NCI-H524 (cell line): ENCODE measurements around the gene EPB41.

Source experiments
- DNase-seq, 2 experiments: peaks; one replicate each; lab custom pipeline; 2025; lab: John Stamatoyannopoulos, UW

The EPB41 gene

DNA sequence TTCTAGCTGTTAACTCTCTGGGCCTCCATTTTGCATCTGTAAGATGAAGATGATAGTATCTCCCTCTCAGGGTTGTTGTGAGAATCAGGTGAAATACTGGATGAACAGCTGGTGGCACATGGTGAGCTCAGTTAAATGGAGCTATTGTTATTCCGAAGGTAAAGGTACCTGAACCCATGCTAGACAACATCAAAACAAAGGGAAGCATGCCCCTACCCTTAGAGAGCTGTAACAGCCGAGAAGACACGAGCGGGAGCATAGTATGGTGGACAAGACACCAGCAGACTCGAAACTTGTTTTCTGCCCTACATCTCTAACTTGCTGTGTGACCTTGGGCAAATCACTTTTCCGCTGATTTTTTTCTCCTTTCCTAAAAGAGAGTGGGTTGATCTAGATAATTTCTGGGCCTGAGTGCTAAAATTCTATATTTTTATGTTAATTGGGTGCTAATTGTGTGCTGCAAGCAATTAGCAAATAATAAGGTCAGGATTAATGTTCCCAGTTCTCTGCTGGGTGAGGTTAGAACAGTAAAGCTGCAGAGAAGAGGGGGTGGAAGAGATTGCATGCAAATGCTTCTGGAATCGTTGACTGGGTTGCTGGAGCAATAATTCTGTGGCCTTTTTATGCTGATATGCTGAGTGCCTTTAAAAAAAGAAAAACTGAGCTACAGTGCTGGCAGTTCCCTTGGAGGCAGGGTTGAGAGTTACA, 198.5 kb downstream of the EPB41 start:
- no peak for DNase-seq

GRCh38 chr1:29113413-29114117, 199.2 kb downstream of the EPB41 start:
- no peak for DNase-seq

DNA sequence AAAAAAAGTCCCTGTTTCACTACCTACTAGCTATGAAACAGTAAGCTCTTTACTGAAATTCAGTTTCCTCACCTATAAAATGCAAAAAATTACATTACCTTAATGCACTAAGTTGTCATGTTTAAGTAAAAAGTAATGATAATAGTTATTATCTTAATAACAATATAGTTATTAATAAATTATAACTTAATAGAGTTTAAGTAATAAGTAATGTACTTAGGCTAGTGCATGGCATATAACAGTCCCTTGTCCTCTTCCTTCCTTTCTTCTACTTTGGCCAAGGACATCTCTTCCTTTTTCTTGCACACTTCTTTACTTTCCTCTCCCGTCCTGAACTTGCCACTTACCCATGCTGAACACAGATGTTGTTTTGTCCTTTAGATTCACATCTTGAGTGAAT, 200.3 kb downstream of the EPB41 start:
- no peak for DNase-seq

- DNase-seq: no peak
These were observed 203.0 kb downstream of the EPB41 start for GRCh38 chr1:29117381-29117780.

GRCh38 chr1:29119121-29119929, 205.0 kb downstream of the EPB41 start:
- DNase-seq: no peak

- DNase-seq: no peak
These were observed 206.0 kb downstream of the EPB41 start for GRCh38 chr1:29120367-29120766.

DNA sequence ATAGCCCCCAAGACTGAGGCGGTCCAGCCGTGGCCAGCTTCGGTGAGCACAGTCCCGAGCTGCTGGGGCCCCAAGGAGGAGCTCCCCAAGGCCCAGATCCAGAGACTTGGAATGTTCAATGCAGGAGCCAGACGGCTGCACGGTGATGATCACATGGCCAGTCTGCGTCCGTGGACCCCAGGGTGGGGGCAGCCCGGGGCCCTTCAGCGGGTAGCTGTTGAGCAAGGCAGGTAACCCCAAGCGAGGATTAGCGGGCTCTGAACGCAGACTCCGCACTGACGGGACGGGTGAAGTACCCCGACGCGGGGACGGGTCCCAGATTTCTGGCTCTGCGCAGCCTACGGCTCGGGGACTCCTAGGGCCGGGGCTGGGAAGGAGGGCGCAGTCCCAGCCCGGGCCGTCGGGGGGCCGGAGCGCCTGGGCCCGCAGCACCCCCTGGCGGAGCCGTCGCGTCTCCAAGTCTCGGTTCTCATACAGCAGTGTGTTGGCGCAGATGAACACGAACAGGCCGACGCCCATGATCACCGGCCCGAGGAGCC, 206.6 kb downstream of the EPB41 start:
- peak in 1 of 2 experiments; percentile 52 for DNase-seq

GRCh38 chr1:29121516-29121935, 207.2 kb downstream of the EPB41 start:
- DNase-seq: no peak

GRCh38 chr1:29121936-29122681, 207.7 kb downstream of the EPB41 start:
- DNase-seq: peak in 1 of 2 experiments; percentile 25

DNA sequence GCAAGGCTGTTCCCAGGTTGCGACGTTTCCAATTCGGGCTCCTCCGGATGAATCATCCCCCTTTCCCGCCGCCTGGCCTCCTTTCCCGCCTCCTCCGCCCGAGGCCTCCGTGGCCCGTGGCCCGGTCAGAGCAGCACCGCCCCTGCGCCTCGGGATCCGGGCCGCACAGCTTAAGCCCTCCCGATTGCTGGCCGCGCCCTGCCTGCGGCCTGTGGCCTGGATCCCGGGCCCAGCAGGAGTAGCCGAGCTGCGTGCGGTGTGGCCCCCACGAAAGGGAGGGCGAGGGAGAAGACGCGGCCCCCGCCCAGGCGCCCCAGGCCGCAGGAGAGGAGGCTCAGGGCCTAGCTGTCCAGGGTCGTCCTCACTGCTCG, 208.3 kb downstream of the EPB41 start:
- no peak for DNase-seq

DNA sequence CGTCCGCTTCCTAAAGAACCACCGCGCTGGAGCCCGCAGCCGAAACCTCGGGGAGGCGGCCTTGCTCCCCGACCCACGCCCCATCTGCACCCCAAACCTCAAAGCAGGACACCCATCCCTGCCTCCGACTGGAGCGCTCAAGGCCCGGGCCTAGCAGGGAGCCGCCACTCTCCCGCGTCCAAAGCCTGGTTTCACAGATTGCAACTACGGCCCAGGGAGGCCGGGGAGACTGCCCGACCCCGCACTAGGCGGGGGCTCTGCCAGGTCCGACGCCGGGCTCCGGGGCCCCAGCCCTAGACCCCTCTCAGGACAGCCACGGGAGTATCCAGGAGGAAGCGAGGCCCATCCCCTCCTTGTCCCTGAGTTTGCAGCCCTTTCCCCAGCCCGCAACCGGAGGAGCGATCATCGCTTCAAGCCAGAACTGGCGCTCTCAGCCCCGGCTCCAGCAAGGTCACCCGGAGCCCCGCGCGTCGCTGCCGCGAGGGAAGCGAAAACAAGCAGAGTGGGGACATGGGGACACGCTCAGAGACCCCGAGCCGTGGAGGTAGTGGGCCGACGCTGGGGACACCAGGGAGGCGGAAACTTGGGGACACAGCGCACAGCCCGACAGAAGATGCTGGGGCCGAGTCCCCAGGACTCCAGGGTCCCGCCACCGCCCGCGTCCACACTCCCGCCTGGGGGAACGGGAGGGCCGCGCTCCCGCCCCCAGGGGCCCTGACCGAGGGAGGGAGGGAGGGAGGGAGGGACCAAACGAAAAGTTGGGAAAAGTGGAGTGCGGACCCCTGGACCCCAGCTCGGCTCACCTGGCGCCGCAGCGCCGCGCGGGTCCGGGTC, 208.9 kb downstream of the EPB41 start:
- peak in 1 of 2 experiments; percentile 19 for DNase-seq

DNA sequence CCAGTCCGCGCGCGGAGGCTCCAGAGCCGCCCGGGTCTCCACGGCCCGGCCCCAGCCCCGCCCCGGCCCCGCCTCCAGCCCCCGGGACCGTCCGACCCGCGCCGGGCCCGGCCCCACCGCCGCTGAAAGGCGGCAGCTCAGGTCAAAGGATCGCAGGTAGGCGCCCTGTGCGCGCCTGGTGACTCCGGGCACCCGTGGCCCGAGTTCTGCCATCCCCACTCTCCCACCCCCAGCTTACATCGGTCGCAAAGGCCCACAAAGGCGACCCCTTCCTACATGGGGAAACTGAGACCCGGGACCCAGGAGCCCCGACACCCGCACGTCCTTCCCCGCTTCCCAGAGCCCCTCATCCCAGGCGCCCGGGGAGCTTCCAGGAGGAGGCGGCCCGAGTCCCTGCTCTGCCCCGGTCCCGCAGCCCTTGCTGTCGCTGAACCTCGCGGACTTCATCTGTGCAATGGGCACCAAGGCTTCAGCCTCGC, 209.6 kb downstream of the EPB41 start, which contains the start of gene TMEM200B:
TMEM200B (minus strand) TSS at position 17 of the 479 bp plus-strand sequence. CDS start 2,075 bp downstream, outside the sequence.
- DNase-seq: no peak

GRCh38 chr1:29124366-29125236, 210.2 kb downstream of the EPB41 start:
- DNase-seq: peak in 1 of 2 experiments; percentile 36

DNA sequence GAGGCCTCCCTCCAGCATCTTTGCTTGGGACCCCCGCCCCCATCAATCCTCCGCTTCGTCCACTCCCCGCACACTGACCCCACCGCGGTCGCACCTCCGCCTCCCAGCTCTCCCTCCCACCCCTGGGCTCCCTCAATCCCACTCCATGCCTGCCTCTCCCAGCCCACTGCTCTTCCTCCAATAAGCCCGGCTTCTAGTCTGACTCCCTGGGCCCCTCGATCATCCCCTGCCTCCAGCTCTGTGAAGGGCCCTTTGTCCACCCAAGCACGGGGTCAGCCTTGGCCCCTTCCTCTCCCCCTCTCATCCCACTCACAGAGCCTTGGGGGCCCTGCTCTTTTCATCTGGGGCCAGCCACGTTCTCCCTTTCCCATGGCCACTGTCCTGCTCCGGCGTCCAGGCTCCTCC, 210.9 kb downstream of the EPB41 start:
- DNase-seq: no peak

GRCh38 chr1:29125788-29126187, 211.4 kb downstream of the EPB41 start:
- DNase-seq: no peak

DNA sequence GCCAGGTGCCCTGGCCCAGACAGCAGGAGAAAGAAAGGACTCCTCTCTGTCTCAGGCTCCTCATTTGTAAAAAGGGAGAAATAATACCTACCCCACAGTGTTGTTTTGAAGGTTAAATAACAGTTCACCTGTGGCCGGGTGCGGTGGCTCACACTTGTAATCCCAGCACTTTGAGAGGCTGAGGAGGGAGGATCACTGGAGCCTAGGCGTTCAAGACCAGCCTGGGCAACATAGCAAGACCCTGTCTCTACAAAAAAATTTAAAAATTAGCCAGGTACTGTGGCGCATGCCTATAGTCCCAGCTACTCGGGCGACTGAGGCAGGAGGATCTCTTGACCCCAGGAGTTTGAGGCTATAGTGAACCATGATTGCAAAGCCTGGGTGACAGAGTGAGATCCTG, 211.8 kb downstream of the EPB41 start:
- no peak for DNase-seq

DNA sequence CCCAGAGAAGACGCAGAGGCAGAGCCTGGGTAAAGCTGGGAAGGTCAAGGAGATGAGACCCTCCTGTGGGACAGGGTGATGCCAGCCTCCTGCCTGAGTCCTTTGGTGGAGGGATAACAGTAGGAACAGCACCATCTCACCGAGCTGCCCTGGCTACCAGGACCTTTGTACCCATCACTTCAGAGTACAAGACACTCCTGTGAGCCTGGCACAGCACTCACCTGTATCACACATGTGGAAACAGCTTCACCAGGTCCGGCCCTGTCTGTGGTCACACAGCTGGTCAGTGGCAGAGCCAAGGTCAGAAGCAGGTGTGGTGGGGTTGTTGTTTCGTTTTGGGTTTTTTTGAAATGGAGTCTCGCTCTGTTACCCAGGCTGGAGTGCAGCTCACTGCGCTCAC, 214.4 kb downstream of the EPB41 start:
- DNase-seq: no peak

DNA sequence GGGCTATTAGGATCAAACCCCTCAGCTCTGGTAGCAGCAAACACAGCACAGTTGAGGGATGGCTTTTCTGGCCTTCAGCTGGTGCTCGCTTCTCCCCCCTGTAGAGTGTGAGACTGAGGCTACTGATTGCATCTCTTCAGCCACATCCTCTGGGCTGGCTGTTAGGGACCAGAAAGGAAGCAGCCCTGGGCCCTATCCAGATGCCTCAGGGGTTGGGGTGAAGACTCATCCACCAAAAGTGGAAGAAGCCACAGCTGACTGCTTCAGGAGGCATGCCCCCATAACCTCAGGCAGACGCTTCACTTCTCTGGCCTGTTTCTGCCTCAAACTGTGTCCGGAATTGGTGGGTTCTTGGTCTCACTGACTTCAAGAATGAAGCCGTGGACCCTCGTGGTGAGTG, 215.5 kb downstream of the EPB41 start:
- DNase-seq: no peak

- DNase-seq: peak in 1 of 2 experiments; percentile 7
These were observed 216.7 kb downstream of the EPB41 start for GRCh38 chr1:29131056-29131455.
